ENCODE results near the gene SAMD8.
"Not testable (repeated sequence)": the region's sequence is repeated elsewhere in the genome, so short reads cannot be mapped to it uniquely, and the experiment has no call there.

Gene SAMD8

DNA sequence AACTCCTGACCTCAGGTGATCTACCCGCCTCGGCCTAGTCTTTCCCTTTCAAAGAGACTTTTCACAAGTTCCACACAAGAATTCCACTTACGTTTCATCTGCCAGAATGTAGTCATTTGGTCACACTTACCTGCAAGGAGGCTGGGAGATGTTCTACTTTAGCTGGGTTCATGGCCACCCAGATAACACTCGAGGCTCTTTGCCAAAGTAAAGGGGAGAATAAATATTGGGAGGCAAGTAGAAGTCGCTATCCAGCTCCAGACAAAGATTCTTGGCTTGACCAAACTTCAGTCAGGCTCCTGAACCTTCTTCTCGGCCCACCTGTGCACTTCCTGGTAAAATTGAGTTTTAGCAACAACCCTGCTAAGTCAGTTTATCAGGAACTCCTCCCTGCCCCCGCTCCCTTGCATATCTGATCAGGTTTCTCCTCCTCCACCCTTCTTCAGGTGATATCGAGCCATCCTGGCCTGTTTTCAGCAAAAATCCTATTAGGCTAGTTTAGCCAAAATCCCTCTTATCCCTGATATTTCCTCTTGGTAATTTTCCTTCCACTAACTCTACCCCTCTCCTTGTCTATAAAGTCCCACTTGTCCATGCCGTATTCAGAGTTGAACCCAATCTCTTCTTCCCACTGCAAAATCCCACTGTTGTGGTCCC lies 25.1 kb upstream of the SAMD8 start:
- no peak for DNase-seq

DNA sequence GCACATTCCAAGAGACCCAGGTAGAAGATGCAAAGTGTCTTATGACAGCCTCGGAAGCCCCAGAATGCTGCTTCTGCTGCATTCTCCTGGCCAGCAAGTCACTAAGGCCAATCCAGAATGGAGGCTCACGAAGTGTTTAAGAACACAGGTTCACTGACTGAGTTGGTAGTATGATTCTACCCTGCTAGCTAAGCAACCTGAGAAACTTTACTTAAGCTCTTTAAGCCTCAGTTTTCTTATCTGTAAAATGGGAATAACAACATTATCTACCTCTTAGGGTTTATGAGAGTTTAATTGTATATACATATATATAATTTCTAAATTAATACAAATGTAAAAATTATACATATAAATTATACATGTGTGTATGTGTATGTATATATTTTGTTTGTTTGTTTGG lies 22.8 kb upstream of the SAMD8 start:
- DNase-seq, result no peak

DNA sequence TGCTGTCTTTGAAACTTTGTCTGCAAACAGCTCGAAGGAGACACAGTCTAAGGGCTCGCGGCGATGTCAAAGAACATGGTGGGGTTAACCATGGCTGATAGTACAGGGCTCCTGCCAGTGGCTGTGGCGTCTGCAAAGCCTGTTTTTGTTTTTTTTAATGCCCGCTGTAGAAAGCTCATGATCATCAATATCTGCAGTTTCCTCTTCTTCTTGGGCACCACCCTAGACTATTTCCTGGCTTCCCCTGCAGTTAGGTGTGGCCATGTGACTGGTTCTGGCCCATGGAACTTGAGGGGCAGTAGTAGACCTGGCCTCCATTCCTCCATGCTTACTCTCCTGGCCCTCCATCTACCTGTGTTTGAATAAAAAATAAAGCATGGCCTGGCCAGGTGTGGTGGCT lies 21.8 kb upstream of the SAMD8 start:
- DNase-seq, result no peak

DNA sequence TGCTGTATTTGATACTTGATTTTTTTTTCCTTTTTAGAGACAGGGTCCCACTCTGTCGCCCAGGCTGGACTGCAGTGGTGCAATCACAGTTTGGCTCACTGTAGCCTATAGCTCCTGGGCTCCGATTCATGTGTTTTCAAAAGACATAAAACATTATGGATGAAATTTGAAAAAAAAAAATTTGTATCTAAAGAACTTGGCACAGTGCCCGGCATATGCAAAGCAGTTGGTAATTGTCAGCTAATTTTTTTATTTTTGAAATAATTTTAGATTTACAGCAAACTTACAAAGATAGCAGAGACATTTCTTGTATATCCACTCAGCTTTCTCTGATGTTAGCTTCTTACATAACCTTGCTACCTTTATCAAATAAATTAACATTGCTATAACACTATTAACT lies 20.3 kb upstream of the SAMD8 start:
- no peak for DNase-seq

DNA sequence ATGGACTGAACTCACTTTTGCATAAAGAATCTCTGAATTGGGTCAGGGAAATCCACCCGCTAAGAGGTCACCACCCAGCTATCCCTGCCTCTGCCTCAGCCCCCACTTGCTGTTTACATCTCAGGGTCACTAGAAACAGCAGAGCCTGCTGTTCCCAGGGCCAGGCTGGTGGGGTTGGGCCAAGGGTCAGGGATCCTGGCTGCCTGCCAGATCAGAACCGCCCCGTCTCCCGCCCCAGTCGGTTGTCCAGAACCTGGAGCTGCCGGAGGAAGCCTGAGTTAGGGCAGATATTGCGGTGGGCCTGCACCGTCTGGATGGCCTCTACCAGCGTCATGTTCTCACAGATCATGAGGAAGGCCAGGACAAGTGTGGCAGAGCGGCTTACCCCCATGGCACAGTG lies 17.0 kb upstream of the SAMD8 start:
- DNase-seq, result no peak

DNA sequence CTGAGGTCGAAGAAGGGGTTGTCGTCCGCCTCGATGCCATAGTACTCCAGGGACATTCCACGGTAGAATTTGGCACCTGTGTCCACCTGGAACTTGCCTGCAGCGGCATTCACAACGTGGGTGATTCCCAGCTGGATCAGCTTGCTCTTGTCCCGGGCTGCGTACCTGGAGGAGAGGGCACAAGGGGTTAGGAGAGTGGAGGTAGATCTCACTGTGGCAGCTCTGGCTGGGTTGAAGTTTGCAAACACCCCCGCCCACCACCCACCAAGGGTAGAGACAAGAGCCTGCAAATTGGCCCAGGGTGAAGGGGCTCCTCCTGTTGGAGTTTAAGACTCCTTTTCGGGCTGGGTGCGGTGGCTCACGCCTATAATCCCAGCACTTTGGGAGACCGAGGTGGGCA lies 15.8 kb upstream of the SAMD8 start:
- DNase-seq, result no peak

DNA sequence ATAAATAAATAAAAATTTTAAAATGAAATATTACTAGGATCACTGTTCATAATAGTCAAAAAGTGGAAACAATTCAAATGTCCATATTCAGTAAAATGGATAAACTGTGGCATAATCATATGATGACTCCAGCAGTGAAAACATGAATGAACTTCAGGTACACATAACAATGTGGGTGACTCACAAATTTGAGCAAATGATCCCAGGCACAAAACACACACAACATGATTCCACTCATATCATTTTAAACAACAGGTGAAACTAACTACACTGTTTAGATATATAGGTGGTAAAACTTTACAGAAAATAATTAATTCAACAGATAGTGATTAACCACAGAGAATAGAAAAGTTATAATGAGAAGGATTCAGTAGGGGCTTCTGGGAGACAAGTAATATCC lies 14.7 kb upstream of the SAMD8 start:
- no peak for DNase-seq

DNA sequence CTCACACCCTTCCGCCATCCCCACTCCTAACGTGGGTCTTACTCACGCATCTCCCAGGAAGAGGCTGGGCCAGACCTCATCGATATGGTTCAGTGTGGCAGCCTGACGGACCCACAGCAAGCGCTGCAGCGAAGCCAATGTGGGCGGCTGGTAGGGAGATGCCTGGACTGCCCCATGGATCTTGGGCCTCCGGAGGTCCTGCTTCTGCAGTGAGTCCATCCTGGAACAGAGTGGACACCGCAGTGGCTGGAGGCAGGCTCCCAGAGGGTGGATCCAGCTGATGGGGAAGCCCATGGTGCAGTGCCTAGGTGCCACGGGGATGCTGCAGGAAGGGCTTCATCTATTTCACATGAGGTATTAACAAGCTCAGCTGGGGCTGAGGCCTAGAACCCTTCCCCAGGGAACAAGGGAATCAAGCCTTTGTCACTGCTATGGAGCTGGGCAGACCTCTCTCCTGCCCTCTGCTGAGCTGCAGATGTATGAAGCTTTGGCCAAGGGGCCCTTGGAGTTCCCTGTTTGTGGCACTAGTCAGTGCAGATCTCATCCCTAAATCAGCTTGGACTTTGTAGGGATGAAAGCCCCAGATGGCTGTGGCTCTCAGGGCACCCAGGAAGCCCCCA lies 13.7 kb upstream of the SAMD8 start:
- DNase-seq, result no peak

DNA sequence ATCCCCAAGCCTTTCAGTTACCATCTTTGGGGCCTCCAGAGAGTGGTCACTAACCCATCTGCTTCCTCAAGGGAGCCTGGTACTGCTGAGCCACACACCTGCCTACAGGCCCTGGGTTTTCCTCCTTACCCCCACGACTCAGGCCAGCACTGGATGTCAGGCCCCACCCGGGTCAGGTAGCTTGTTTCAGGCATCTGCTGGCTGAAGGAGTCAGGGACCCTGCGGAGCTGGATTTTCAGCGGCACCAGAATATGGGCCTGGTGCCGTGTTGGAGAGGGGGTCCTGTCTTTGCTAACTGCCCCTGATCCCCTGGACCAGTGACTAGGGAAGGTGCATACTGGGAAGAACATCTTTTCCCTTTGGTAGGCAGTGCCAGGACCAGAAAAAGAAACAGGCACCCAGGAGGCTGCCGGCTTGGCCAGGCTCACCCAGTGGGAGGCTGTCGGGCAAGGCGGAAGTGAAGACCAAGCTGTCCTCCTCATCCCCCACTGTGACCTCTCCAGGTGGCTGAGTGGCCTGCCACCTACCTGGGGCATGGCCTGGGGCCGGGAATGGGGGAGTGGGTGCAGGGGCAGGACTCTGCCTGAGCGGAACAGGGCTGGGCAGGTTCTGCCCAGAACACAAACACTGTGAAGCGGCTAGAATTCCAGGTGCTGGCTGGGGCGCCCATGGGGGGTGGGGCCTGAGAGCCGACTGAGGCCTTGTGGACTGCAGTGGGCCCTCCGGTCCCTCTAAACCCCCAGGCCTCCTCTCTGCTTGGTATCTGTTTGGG lies 12.4 kb upstream of the SAMD8 start:
- no peak for DNase-seq

DNA sequence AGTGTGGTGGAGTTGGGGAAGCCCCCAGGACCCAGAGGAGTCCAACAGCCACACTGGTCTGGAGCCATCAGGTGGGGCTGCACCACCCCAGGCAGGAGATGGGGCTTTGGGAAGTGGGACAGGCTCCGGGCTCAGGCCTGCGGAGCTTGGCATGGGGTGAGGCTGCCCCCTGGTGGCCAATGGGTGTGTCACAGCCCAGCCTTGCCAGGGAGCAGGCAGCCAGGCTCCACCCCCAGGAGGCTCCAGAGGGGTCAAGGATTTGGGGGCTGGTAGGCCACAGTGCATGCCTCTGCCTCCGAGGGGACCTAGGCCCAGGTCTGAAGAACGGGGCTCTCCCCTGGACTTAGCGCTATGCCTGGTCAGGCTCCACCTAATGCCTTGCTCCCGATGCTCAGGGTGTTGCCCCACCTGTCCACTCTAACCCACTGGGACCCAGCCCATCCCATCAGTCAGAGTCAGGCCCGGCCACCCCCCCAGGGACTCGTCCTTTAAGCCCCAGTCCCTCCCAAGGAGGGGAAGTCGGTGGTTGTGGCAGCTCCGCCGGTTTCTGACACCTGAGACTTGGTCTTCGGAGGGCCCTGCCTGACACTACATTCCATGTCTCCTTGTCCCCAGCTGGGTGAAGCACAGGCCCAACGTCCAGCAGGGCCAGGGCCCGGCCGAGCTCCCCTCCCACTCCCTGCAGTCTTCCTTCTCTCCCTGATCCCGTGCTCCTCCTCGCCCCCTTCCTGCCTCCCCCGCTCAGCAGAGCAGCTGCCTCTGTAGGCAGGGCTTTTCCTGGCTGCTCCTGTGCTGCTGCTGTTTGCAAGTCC lies 11.3 kb upstream of the SAMD8 start:
- DNase-seq, result peak in 12 of 14 donors; percentile 13 to 84 (median 52)

DNA sequence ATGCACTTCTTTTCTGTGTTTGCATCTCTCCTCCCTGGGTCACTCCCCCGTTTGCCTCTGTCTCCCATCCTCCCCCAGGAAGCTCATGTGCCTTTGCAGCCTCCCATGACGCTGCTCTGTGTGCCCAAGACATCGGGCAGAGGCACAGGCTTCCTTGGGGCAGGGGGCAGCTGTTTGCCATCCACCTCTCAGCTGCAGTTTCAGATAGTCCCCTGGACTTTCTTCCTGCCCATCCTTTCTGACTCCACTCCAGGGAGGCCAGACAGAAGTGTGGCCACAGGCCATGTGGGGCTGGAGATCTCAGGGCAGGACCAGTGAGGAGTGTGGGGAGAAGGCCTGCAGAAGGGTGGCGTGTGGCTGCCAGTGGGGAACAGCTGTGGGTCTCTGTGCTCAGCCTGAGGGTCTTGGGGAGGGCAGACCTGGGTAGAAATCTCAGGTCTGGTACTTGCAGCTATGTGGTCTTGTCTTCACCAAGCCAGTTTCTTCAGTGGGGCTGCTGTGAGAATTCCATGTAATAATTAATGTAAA lies 10.6 kb upstream of the SAMD8 start:
- DNase-seq, result no peak

DNA sequence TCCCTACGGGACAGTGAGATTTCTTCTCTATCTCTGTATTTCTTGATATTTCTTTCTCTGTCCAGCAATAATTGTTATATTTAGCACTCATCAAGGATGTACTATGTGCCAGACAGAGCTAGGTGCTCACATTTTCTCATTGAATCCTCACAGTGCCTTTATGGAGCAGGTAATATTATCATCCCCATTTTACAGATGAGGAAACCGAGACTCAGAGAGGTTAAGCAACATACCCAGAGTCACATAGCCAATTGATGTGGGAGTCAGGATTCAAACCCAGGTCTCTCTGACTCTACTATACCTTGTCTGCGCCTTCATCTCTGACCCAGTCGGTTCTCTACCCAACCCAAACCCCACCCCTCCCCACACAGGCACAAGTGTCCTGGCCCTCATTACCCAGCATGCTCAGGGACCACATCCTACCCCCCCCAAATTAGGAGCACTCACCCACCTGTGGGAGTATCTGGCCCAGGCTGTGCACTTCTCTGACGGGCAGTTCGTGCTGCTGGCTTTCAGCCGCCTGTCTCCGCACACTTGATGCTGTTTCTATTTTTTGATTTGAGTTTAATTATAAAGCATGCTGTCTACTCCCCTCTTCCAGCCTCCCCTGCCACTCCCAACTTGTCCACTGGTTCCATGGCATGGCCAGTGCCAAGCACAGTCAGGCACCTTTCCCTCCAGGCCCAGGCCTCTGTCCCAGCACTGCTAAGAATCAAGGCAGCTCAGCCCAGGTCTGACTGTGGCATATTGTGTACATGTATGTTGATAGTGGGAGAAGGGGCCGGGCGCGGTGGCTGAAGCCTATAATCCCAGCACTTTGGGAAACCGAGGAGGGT lies 9.8 kb upstream of the SAMD8 start:
- DNase-seq, result no peak

DNA sequence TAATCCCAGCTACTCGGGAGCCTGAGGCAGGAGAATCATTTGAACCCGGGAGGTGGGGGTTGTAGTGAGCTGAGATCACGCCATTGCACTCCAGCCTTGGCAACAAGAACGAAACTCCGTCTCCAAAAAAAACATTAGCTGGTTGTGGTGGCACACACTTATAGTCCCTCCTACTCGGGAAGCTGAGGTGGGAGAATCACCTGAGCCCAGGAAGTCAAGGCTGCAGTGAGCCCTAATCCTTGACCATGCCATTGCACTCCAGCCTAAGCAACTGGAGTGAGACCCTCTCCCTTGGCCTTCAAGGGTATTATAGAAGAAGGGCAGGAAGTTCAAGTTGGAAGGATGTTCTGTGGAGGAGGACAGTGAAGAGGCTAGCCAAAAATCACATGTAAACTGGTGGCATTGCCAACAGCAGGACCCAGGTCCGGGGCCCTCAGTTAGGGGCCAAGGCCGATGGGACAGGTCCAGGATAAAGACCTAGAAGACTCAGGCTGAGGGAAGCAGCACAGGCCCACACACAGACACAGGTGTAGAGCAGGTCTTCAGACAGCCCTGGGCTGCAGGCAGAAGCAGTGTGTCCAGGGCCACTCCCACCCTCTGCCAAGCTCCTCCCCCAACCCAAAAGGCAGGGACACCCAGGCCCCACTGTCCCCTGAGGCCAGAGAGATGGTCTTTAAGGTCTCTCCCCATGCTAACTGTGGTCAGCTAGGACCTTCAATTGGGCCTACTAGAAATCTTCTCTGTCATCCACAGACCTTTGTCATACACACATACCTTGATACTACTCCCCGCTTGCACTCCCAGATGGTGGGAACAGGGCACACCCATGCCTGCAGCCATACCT lies 8.4 kb upstream of the SAMD8 start:
- no peak for DNase-seq

DNA sequence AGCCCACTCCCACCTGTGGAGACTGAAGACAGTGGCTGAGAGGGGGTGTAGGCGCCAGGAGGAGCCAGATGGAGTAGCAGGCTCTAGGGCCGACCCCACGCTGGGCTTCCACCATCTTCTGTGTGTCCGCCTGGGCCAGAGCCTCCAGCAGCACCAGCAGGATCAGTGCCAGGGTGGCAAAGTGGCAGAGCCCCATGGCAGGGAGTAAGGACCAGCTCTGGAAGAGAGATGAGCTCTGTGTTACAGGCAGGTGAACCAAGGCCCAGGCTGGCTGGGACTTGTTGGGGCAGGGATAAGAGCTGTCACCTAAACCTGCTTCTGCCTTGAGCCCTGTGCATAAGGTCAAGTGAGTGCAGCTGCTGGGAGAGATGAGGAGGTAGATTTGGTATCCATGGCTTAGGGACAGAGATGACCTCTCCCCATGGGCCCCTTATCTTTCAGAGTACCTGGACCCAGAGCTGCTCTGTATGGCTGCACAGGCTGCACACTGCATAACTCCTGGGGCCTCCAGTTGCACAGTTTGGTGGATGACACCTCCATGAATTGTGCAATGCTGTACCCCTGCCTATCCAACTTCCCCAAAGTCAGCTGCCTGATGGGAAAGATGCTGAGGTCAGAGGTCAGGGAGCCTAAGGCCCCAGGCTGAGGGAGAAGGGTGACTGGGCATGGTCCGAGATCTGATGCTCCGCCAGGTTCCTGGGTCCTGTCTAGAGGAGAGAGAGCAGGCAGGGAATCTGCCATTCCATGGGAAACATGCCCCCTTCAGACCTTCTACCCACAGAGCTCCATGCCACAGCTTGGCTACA lies 7.4 kb upstream of the SAMD8 start:
- no peak for DNase-seq

DNA sequence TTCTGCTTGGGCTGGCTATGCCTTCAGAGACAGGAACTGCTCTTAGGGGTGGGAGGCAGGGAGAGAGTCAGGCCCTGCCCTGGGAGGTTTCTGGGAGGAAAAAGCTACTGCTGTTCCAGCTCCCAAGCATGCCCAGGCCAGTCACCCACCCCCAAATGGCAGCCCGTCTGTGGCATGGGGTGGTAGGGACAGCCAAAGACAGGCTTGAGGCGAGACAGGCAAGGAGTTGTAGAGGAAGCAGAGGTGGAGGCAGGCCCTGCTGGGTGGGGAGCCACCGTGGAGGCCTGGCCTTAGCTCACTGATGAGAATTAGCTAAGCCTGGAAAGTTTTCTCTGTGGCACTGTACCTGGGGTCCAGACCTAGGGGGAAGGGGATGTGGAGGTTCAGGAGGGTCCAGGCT lies 6.6 kb upstream of the SAMD8 start:
- DNase-seq, result no peak

DNA sequence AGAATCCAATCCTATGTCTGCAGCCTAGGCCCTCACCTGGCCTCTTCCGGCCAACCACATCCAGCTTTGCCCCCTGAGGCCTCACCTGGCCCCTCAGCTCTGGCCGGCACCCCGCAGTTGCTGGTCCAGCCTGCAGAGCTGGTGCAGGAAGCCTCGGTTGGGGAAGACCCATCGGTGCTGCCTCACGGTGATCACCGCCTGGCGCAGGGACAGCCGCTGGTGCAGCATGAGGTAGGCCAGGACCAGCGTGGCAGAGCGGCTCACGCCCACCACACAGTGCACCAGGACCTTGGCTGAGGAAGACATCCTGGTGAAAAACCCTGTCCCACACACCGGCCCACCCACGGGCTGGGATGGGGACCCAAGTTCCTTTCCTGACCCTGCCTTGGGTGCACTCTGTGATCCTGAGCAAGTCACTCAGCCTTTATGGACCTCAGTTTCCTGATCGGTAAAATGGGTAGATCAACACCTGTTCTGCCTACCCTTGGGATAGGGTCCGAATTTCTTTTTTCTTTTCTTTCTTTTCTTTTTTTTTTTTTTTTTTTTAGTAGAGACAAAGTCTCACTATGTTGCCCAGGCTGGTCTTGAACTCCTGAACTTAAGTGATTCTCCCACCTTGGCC lies 5.8 kb upstream of the SAMD8 start:
- DNase-seq, result no peak

DNA sequence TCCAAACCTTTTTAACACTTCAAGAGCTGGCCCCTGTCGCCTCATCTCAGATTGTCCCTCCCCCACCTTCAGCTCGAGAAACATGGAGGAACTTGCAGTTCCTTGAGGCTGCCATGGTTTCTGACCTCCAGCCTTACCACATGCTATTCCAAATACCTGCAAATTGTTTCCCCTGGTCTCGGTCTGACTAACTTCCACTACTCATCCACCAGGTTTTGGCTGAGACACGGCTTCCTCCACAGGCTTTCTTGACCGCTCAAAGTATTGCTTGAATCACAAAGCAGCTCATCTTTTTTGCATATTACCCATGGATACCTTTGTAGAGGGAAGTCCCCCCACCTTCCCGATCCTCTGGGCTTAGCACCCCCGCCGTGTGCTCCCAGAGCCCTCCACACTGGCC lies 5.2 kb upstream of the SAMD8 start:
- DNase-seq, result no peak

DNA sequence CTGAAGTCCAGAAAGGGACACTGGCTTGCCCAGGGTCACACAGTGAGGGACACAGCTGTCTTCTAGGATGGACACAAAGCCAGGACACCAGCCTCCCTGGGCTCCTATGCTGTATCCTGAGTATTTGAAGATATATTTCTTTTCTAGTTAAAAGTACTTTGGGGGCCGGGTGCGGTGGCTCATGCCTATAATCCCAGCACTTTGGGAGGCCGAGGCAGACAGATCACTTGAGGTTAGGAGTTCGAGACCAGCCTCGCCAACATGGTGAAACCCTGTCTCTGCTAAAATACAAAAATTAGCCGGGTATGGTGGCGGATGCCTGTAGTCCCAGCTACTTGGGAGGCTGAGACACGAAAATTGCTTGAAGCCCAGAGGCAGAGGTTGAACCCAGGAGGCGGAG lies 4.6 kb upstream of the SAMD8 start:
- DNase-seq, result not testable (repeated sequence)
